ENCODE measurements around the gene GABRR3.

DNA sequence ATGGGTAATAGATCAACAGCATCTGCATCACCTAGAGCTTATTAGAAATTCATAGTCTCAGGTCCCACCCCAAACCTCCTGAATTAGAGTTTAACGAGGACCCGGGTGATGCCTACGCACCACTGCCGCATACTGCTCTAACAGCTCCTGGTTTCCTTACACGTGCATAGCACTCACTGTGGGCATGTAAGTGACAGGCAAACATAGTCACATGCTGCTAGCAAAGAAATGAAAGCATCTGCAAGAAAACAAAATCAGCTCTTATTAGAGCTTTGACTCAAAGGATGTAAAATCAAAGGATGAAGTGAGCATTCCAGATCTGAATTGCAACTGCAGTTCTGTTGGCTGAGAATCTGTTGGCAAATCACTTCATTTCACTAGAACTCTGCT lies 43.8 kb downstream of the GABRR3 start:
- TF ChIP-seq EZH2 (IDR thresholded peaks at IDR 0.05) = no peak
- no peak for TF ChIP-seq POLR2AphosphoS5 (IDR thresholded peaks at IDR 0.05; ENCODE audit: borderline replicate concordance, low read depth, low read length)
- TF ChIP-seq FOXP2 (optimal IDR thresholded peaks at IDR 0.05; ENCODE audit: control extremely low read depth, extremely low read length, insufficient read depth) = no peak

All from SK-N-MC (cell line).